GM12878 (cell line): ENCODE results near the gene NEK11. TPM values are rescaled to one million over a fixed set of nuclear protein-coding genes. Genes with fewer than 3 reads are reported as not detected.

Experiments
- ATAC-seq: fragments of 200-7000 bp; cut with Tn5 transposase; 3 replicates; pipeline ENCODE4 v1.9.1; 2020; ENCODE audit warnings: mild to moderate bottlenecking, moderate library complexity
- BruUV-seq: library from RNA; stranded (reverse); fragments of 400-500 nt; replicated peaks from 2 replicates; lab custom pipeline; 2021; lab: Mats Ljungman, UMichigan
- CTCF ChIA-PET: fragments of 300-600 bp; sonication (Branson Sonifier 250); formaldehyde crosslinking; extraction: SDS; loops from one replicate; lab custom pipeline; 2021; ENCODE audit warnings: inconsistent platforms; lab: Yijun Ruan, JAX
- POLR2A ChIA-PET: fragments of 350-600 bp; formaldehyde crosslinking; extraction: SDS; loops from one replicate; lab custom pipeline; 2021; ENCODE audit warnings: inconsistent platforms; lab: Charles Lee
- RAD21 ChIA-PET: fragments of 300-600 bp; sonication (Branson Sonifier 250); formaldehyde crosslinking; loops from one replicate; lab custom pipeline; 2023; ENCODE audit warnings: antibody characterized with exemption; ENCODE audit not compliant: unreplicated experiment; lab: Charles Lee
- SMC1A ChIA-PET: fragments of 300-600 bp; sonication (Branson Sonifier 250); formaldehyde crosslinking; loops from one replicate; lab custom pipeline; 2023; ENCODE audit not compliant: unreplicated experiment, uncharacterized antibody; lab: Charles Lee
- DNase-seq: peaks from one replicate; pipeline ENCODE4 v3.0.0-alpha.2; 2011; ENCODE audit warnings: low read depth, low spot score
- FAIRE-seq: peaks from 3 replicates; lab custom pipeline; 2011; peaks lifted over from hg19 to GRCh38; lab: Jason Lieb, UNC
- H2AFZ ChIP-seq: 2 replicates; pipeline ENCODE4 v1.6.0; 2011; ENCODE audit warnings: low read depth, low read length, control low read depth; ENCODE audit not compliant: control insufficient read depth
- H3K27ac ChIP-seq: 2 replicates; pipeline ENCODE4 v1.5.1; 2011; ENCODE audit warnings: control low read depth; ENCODE audit not compliant: control insufficient read depth, insufficient read depth
- H3K27me3 ChIP-seq, 2 experiments: replicated peaks in 1 of 2; 2 replicates each; pipeline versions ENCODE4 v1.6.0 to v1.6.1; 2011; ENCODE audit warnings: low read length in 1 of 2; ENCODE audit not compliant: control insufficient read depth in 2 of 2, insufficient read depth in 2 of 2
- H3K36me3 ChIP-seq, 2 experiments: 2 replicates each; pipeline ENCODE4 v1.5.1; 2011; ENCODE audit warnings: low read length in 1 of 2; ENCODE audit not compliant: control insufficient read depth in 2 of 2, insufficient read depth in 2 of 2
- H3K4me1 ChIP-seq: 2 replicates; pipeline ENCODE4 v1.6.1; 2011; ENCODE audit warnings: mild to moderate bottlenecking, low read length, moderate library complexity, mixed read lengths; ENCODE audit not compliant: control insufficient read depth, insufficient read depth
- H3K4me2 ChIP-seq: 2 replicates; pipeline ENCODE4 v1.6.0; 2011; ENCODE audit warnings: control low read depth; ENCODE audit not compliant: control insufficient read depth, insufficient read depth
- H3K4me3 ChIP-seq: fragments of 200-600 bp; sonication (generic); 2 replicates; pipeline ENCODE4 v1.5.1; 2016
- H3K79me2 ChIP-seq: 2 replicates; pipeline ENCODE4 v1.6.0; 2011; ENCODE audit warnings: low read length; ENCODE audit not compliant: control insufficient read depth, insufficient read depth
- H3K9ac ChIP-seq: 2 replicates; pipeline ENCODE4 v1.8.0; 2011; ENCODE audit warnings: low read length, control low read depth, mixed read lengths; ENCODE audit not compliant: control insufficient read depth, insufficient read depth
- H3K9me3 ChIP-seq: replicated peaks from 3 replicates; pipeline ENCODE4 v1.5.1; 2011; ENCODE audit warnings: mild to moderate bottlenecking, low read length; ENCODE audit not compliant: control insufficient read depth, insufficient read depth
- H4K20me1 ChIP-seq: 2 replicates; pipeline ENCODE4 v1.6.0; 2011; ENCODE audit not compliant: control insufficient read depth, insufficient read depth
- BMI1 ChIP-seq: fragments of 450-650 bp; IDR thresholded peaks from 2 replicates; pipeline ENCODE4 v1.6.1; 2016; ENCODE audit warnings: mild to moderate bottlenecking, moderate library complexity, borderline replicate concordance
- CBX3 ChIP-seq: fragments of 200-600 bp; sonication (generic); IDR thresholded peaks from 2 replicates; pipeline ENCODE4 v1.6.1; 2016; ENCODE audit warnings: low read depth, borderline replicate concordance
- ETV6 ChIP-seq, 2 experiments: fragments of 450-650 bp in 1 of 2; IDR thresholded peaks in 1 of 2; conservative IDR thresholded peaks in 1 of 2; 2 replicates each; pipeline ENCODE4 v1.6.1; 2014; ENCODE audit warnings: antibody characterized with exemption in 1 of 2, borderline replicate concordance in 1 of 2, low read depth in 1 of 2, mild to moderate bottlenecking in 1 of 2, moderate library complexity in 1 of 2
- HDGF ChIP-seq: fragments of 450-650 bp; IDR thresholded peaks from 2 replicates; pipeline ENCODE4 v1.6.1; 2016; ENCODE audit warnings: antibody characterized with exemption
- JUNB ChIP-seq: IDR thresholded peaks from 2 replicates; pipeline ENCODE4 v1.6.1; 2016; ENCODE audit warnings: antibody characterized with exemption, mild to moderate bottlenecking
- KAT2A ChIP-seq: conservative IDR thresholded peaks from 2 replicates; pipeline ENCODE4 v1.6.1; 2011; ENCODE audit warnings: low read depth, low read length; ENCODE audit not compliant: control insufficient read depth
- KLF5 ChIP-seq: fragments of 450-650 bp; IDR thresholded peaks from 2 replicates; pipeline ENCODE4 v1.6.1; 2014; ENCODE audit warnings: mild to moderate bottlenecking; ENCODE audit not compliant: partially characterized antibody
- NRF1 ChIP-seq: conservative IDR thresholded peaks from 2 replicates; pipeline ENCODE4 v1.6.1; 2011; ENCODE audit warnings: mild to moderate bottlenecking, low read depth, low read length, improper control_type of control experiment
- POLR2A ChIP-seq: IDR thresholded peaks from 2 replicates; pipeline ENCODE4 v1.6.1; 2011; ENCODE audit warnings: low read depth, mild to moderate bottlenecking, low read length
- RAD21 ChIP-seq: IDR thresholded peaks from 2 replicates; pipeline ENCODE4 v1.6.1; 2011; ENCODE audit warnings: mild to moderate bottlenecking, low read depth, low read length, moderate library complexity; ENCODE audit not compliant: insufficient read depth
- RAD51 ChIP-seq: fragments of 450-650 bp; IDR thresholded peaks from 2 replicates; pipeline ENCODE4 v1.6.1; 2016; ENCODE audit warnings: moderate library complexity, mild to moderate bottlenecking, inconsistent platforms
- RBBP5 ChIP-seq: fragments of 200-600 bp; sonication (generic); conservative IDR thresholded peaks from 2 replicates; pipeline ENCODE4 v1.6.1; 2016
- TBL1XR1 ChIP-seq: IDR thresholded peaks from 2 replicates; pipeline ENCODE4 v1.6.1; 2012; ENCODE audit warnings: low read depth, low read length, improper control_type of control experiment
- ZZZ3 ChIP-seq: IDR thresholded peaks from 2 replicates; pipeline ENCODE4 v1.6.1; 2011; ENCODE audit warnings: low read depth; ENCODE audit not compliant: control insufficient read depth, insufficient read length
- WGBS: methylation state at CpG from one replicate; pipeline ENCODE4 v1.1.6; 2016; ENCODE audit warnings: low lambda C conversion rate; ENCODE audit not compliant: insufficient replicate concordance, insufficient coverage; ENCODE audit errors: missing lambda C conversion rate; 5-methylcytosine and 5-hydroxymethylcytosine counted together
- in situ Hi-C: fragments of 300-500 bp; cut with MboI; formaldehyde crosslinking; loops from 9 replicates; pipeline ENCODE4 v1.14.3; 2018; ENCODE audit warnings: mixed read lengths
- intact Hi-C: fragments of 100-400 bp; cut with micrococcal nuclease; formaldehyde crosslinking; loops from one replicate; pipeline ENCODE4 v1.14.2; 2022; ENCODE audit not compliant: unreplicated experiment
- polyA plus RNA-seq, 11 experiments: library from polyadenylated mRNA; depleted of rRNA in 4 of 11; unstranded in 6 of 11; stranded (reverse) in 5 of 11; fragments of >200 nt; fragmentation: Nextera tagmentation in 4 of 11; fragmentation: Illumina TruSeq in 1 of 11; extraction: Ambion mirVana in 4 of 11; extraction: Trizol in 1 of 11; gene quantifications; 1 replicate in 1 of 11; 2 replicates in 10 of 11; pipeline versions ENCODE4 v1.2.1 to v1.2.3, GENCODE V29; 2011 to 2016; ENCODE audit warnings: inconsistent platforms in 2 of 11, missing spikeins in 2 of 11, low read depth in 1 of 11
- total RNA-seq, 4 experiments: library from RNA; depleted of rRNA in 3 of 4; stranded (reverse); fragments of >200 nt in 3 of 4; fragmentation: Illumina TruSeq in 1 of 4; extraction: Trizol in 1 of 4; gene quantifications; 2 replicates each; pipeline versions ENCODE4 v1.2.1 to v1.2.3, GENCODE V29; 2013 to 2021
- TF ChIP-seq, protein P1 (sequence below): fragments of 450-650 bp; IDR thresholded peaks from 2 replicates; pipeline ENCODE4 v1.6.1; 2016; ENCODE audit warnings: mild to moderate bottlenecking, moderate library complexity, borderline replicate concordance

NEK11 gene
- total and polyA plus RNA-seq, 10 of the 15 experiments (the other 5 are each of a cell fraction or from before 2014, with no cell fraction given), result 0.05 to 0.94 (median 0.36) TPM; not detected in 1

DNA sequence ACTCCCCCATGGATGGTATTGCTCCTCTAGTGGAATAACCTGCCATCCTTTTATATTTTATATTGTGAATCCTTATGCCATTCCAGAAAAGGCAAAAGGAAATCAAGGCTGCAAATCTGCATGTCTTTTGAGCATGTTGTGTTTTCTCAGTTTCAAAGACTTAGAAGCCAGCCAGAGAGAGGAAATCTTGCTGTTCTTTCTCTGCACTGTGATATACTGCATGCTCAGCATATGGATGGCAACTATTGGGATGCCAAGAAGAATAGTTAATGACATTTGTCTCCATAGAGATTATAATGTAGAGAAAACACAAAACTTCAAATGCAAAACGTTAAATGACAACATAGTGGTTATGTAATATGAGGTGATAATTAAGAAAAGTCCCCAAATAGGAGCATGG lies 248.9 kb downstream of the NEK11 start:
- no TSS peak for BruUV-seq
- no peaks in the 10 kb centered on the region for H4K20me1 ChIP-seq
- ChIA-PET CTCF (no interaction called here), SMC1A (no interaction called here), RAD21 (no interaction called here), POLR2A (no interaction called here)
- no peaks in the 10 kb centered on the region for H3K79me2 ChIP-seq
- DNase-seq (no peak), FAIRE-seq (no peak), ATAC-seq (no peak)
- H3K27me3 ChIP-seq, result no peaks in the 10 kb centered on the region
- H3K9me3 ChIP-seq, result no peaks in the 10 kb centered on the region
- no peaks in the 10 kb centered on the region for H3K4me1 ChIP-seq
- no peak overlapping the region for H3K9ac ChIP-seq
- no peaks in the 10 kb centered on the region for H3K36me3 ChIP-seq
- H3K4me3 ChIP-seq, result no peak overlapping the region
- intact Hi-C loops (no loop called here), in situ Hi-C loops (no loop called here)
- 4% methylated on average over 1 of the region's 1 CpG for WGBS
- no peak overlapping the region for H2AFZ ChIP-seq
- no peak overlapping the region for H3K4me2 ChIP-seq
- no peak for TF ChIP-seq POLR2A
- no peak for TF ChIP-seq RAD51
- TF ChIP-seq NRF1, result no peak
- no peak for TF ChIP-seq KLF5
- no peak for TF ChIP-seq RAD21
- no peak for TF ChIP-seq RBBP5
- TF ChIP-seq JUNB, result no peak
- TF ChIP-seq KAT2A, result no peak
- TF ChIP-seq, all 136 proteins: peak for 0
- no peak overlapping the region for H3K27ac ChIP-seq

DNA sequence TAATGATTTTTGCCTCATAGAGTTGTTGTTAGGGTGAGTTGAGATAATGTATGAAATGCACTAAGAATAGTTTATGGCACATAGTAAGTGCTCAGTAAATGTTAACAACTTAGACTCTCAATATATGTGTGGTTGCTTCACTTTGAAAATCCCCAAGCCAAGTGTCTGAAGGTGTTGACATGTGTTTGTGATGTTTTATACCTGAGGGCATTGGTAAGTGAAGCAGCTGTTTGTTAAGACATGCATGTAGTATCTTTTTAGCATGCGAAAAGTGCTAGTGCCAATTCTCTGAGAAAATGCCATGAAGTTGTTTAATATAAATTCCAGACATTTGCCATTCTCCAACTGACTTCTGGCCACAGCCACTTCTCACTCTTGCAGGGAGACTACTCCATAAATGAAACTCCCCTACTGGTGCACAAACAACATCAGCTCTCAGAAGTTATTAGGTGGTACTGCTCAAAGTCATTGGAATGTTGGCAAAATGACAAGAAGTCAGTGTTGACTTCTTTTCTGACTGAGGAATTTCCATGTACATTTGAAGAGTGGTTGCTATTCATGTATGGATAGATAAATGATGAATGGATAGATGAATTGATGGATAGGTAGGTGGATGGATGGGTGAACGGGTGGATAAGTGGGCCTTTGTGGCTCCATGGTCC lies 251.3 kb downstream of the NEK11 start:
- SMC1A ChIA-PET, result no interaction called here
- H3K36me3 ChIP-seq, result no peaks in the 10 kb centered on the region
- TF ChIP-seq, protein P1, sequence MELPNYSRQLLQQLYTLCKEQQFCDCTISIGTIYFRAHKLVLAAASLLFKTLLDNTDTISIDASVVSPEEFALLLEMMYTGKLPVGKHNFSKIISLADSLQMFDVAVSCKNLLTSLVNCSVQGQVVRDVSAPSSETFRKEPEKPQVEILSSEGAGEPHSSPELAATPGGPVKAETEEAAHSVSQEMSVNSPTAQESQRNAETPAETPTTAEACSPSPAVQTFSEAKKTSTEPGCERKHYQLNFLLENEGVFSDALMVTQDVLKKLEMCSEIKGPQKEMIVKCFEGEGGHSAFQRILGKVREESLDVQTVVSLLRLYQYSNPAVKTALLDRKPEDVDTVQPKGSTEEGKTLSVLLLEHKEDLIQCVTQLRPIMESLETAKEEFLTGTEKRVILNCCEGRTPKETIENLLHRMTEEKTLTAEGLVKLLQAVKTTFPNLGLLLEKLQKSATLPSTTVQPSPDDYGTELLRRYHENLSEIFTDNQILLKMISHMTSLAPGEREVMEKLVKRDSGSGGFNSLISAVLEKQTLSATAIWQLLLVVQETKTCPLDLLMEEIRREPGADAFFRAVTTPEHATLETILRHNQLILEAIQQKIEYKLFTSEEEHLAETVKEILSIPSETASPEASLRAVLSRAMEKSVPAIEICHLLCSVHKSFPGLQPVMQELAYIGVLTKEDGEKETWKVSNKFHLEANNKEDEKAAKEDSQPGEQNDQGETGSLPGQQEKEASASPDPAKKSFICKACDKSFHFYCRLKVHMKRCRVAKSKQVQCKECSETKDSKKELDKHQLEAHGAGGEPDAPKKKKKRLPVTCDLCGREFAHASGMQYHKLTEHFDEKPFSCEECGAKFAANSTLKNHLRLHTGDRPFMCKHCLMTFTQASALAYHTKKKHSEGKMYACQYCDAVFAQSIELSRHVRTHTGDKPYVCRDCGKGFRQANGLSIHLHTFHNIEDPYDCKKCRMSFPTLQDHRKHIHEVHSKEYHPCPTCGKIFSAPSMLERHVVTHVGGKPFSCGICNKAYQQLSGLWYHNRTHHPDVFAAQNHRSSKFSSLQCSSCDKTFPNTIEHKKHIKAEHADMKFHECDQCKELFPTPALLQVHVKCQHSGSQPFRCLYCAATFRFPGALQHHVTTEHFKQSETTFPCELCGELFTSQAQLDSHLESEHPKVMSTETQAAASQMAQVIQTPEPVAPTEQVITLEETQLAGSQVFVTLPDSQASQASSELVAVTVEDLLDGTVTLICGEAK, result no peak
- TF ChIP-seq CBX3 (no peak), ETV6 (conservative IDR thresholded peaks at IDR 0.05 in 1 of 2, IDR thresholded peaks at IDR 0.05 in 1 of 2; ENCODE audit: borderline replicate concordance in 1 of 2, low read depth in 1 of 2) (no peak), HDGF (no peak), ZZZ3 (no peak), TBL1XR1 (no peak), BMI1 (no peak)
- CTCF ChIA-PET, result no interaction called here
- in situ Hi-C loops (no loop called here), intact Hi-C loops (no loop called here)
- ATAC-seq (no peak), DNase-seq (no peak), FAIRE-seq (no peak)
- no peaks in the 10 kb centered on the region for H3K4me1 ChIP-seq
- no peak overlapping the region for H3K4me3 ChIP-seq
- RAD21 ChIA-PET, result no interaction called here
- H3K27me3 ChIP-seq, result no peaks in the 10 kb centered on the region
- H4K20me1 ChIP-seq, result no peaks in the 10 kb centered on the region
- H3K4me2 ChIP-seq, result no peak overlapping the region
- no peaks in the 10 kb centered on the region for H3K9me3 ChIP-seq
- no peak overlapping the region for H3K9ac ChIP-seq
- no peaks in the 10 kb centered on the region for H3K79me2 ChIP-seq
- H2AFZ ChIP-seq, result no peak overlapping the region
- POLR2A ChIA-PET, result no interaction called here
- WGBS, result 67% methylated on average over 2 of the region's 2 CpGs
- BruUV-seq, result no TSS peak
- no peak overlapping the region for H3K27ac ChIP-seq
